ENCODE data around the gene KRTAP20-1.

GRCh38 chr21:30567617-30568016, 48.6 kb upstream of the KRTAP20-1 start:
- TF ChIP-seq CTCF (conservative IDR thresholded peaks at IDR 0.05 in 1 of 2, IDR thresholded peaks at IDR 0.05 in 1 of 2; ENCODE audit: extremely low read depth in 1 of 2, insufficient read depth in 1 of 2, low read depth in 1 of 2, low read length in 2 of 2) (no peak), EZH2 (IDR thresholded peaks at IDR 0.05; ENCODE audit: borderline replicate concordance, low read length) (no peak)

Data from mammary epithelial cell (primary cell).